Measurements from ENCODE around the gene SCFD2. TPM values are rescaled to one million over a fixed set of nuclear protein-coding genes. Genes with fewer than 3 reads are reported as not detected.
"Not testable (repeated sequence)": the region's sequence is repeated elsewhere in the genome, so short reads cannot be mapped to it uniquely, and the experiment has no call there.

SCFD2 gene
- total RNA-seq, 1 donor from 2014 or later = 10.7 TPM

DNA sequence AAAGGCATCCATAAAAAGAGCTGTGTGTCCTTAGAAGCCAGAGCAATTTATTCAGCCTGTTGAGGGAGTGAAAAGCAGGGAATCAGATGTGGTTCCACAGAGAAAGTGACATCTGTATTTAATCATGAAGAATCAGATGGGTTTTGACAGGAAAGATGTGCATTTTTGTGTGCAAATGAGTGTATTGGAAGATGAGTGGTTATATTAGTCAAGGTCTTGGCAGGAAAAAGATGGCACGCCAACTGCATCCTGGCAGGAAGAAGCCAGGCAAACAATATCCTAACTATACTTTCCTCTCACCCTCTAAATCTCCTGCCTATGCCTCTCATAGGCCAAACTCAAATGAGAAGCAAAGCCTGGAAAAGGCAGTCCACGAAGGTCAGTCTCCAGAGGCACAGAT is 59.1 kb downstream of the SCFD2 start:
- Mint-ChIP-seq H3K27me3 (ENCODE audit: low read depth) (no peaks in the 10 kb centered on the region), H3K4me3 (ENCODE audit: unreplicated experiment) (no peak overlapping the region), H3K36me3 (ENCODE audit: low read depth) (peaks cover 11% of the 10 kb centered on the region), H3K9me3 (ENCODE audit: low read depth) (peaks cover 7% of the 10 kb centered on the region), H3K27ac (ENCODE audit: unreplicated experiment) (no peak overlapping the region), H3K4me1 (ENCODE audit: low read depth) (peaks cover 11% of the 10 kb centered on the region)
- TF ChIP-seq, protein P1, sequence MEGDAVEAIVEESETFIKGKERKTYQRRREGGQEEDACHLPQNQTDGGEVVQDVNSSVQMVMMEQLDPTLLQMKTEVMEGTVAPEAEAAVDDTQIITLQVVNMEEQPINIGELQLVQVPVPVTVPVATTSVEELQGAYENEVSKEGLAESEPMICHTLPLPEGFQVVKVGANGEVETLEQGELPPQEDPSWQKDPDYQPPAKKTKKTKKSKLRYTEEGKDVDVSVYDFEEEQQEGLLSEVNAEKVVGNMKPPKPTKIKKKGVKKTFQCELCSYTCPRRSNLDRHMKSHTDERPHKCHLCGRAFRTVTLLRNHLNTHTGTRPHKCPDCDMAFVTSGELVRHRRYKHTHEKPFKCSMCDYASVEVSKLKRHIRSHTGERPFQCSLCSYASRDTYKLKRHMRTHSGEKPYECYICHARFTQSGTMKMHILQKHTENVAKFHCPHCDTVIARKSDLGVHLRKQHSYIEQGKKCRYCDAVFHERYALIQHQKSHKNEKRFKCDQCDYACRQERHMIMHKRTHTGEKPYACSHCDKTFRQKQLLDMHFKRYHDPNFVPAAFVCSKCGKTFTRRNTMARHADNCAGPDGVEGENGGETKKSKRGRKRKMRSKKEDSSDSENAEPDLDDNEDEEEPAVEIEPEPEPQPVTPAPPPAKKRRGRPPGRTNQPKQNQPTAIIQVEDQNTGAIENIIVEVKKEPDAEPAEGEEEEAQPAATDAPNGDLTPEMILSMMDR (IDR thresholded peaks at IDR 0.05) = no peak
- DNase-seq (ENCODE audit: low spot score) = no peak

DNA sequence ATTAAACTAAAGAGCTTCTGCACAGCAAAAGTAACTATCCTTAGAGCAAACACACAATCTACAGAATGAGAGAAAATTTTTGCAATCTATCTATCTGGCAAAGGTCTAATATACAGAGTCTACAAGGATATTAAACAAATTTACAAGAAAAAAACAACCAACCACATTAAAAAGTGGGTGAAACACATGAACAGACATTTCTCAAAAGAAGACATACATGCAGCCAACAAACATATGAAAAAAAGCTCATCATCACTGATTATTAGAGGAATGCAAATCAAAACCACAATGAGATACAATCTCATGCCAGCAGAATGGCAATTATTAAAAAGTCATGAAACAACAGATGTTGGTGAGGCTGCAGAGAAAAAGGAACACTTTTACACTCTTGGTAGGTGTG is 73.7 kb downstream of the SCFD2 start:
- peaks cover 60% of the 10 kb centered on the region for H3K9me3 Mint-ChIP-seq (ENCODE audit: low read depth)
- not testable (repeated sequence) for H3K27me3 Mint-ChIP-seq (ENCODE audit: low read depth); DNase-seq (ENCODE audit: low spot score); H3K4me1 Mint-ChIP-seq (ENCODE audit: low read depth); H3K4me3 Mint-ChIP-seq (ENCODE audit: unreplicated experiment); H3K27ac Mint-ChIP-seq (ENCODE audit: unreplicated experiment)
- peaks cover 20% of the 10 kb centered on the region for H3K36me3 Mint-ChIP-seq (ENCODE audit: low read depth)

DNA sequence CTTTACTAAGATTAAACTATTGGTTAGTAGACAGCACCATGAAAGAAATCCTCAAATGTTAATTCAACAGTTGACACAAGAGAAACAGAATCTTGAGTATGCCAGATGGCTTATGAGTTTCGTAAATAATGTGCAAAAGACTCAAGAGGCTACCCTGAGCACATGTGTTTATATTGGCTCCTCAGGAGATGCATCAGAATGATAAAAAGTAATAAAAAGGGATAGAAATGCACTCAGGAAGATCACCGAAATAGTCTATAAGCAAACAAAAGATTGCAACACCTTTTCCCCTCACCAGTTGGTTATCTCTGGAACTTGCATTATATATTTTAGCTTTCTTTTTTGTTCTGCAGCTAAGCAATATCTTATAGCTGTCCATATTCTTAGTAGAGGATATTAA is 84.4 kb downstream of the SCFD2 start:
- Mint-ChIP-seq H3K4me3 (ENCODE audit: unreplicated experiment) (no peak overlapping the region), H3K27me3 (ENCODE audit: low read depth) (no peaks in the 10 kb centered on the region), H3K9me3 (ENCODE audit: low read depth) (no peaks in the 10 kb centered on the region), H3K36me3 (ENCODE audit: low read depth) (no peaks in the 10 kb centered on the region), H3K4me1 (ENCODE audit: low read depth) (peaks cover 8% of the 10 kb centered on the region), H3K27ac (ENCODE audit: unreplicated experiment) (no peak overlapping the region)
- TF ChIP-seq, protein P1 (IDR thresholded peaks at IDR 0.05) = no peak
- DNase-seq (ENCODE audit: low spot score) = no peak

DNA sequence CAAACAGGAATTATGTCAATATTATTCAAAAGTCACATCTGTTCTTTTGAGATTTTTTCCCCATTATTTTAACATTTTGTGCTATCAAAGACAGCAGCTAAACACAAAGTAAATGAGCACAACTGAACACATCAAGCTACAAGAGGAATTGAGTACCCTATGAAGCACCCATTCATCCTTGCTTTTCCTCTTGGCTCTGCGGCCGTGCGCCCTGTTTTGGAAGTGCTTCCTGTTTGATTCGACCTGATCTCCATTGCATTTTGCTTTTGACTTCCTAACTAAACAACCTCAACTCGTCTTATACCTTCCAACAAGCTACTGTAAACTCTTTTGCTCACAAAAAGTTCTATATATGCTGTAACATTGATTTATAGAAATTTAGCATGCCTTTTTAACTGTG is 85.0 kb downstream of the SCFD2 start:
- Mint-ChIP-seq H3K9me3 (ENCODE audit: low read depth) (no peaks in the 10 kb centered on the region), H3K36me3 (ENCODE audit: low read depth) (no peaks in the 10 kb centered on the region), H3K4me1 (ENCODE audit: low read depth) (peaks cover 8% of the 10 kb centered on the region), H3K27ac (ENCODE audit: unreplicated experiment) (no peak overlapping the region), H3K4me3 (ENCODE audit: unreplicated experiment) (no peak overlapping the region), H3K27me3 (ENCODE audit: low read depth) (no peaks in the 10 kb centered on the region)
- DNase-seq (ENCODE audit: low spot score) = no peak
- TF ChIP-seq, protein P1 (IDR thresholded peaks at IDR 0.05) = no peak

DNA sequence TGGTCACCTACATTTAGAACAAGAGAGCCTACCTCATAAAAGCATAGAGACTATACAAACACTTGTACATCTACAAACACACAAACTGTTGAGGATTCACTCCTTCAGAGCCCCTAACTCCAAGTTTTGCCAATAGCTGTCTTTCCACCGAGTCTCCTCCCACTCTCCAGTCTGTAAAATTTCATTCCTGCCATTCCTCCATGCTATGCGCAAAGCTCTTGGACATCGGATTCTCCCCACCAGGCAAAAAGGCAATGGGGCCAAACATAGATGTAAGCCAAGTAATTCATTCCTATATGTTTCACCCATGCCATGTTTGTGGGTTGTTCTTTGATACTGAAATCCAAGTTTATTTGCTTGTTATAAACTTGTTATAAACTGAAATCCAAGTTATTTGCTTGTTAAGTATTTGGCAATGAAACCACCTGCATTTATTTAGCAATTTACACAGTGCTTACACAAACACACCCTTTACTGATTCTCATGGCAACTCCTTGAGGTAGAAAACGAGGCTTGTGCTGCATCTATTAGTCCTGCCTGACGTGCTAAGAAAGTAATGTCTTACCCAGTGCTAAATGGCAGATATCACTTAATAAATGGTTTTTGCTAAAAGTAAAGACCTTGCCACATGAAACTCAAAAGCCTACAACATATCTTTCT is 91.1 kb downstream of the SCFD2 start:
- DNase-seq (ENCODE audit: low spot score) = no peak
- Mint-ChIP-seq H3K27me3 (ENCODE audit: low read depth) (no peaks in the 10 kb centered on the region), H3K4me3 (ENCODE audit: unreplicated experiment) (no peak overlapping the region), H3K36me3 (ENCODE audit: low read depth) (peaks cover 2% of the 10 kb centered on the region), H3K9me3 (ENCODE audit: low read depth) (no peaks in the 10 kb centered on the region), H3K4me1 (ENCODE audit: low read depth) (peaks cover 5% of the 10 kb centered on the region), H3K27ac (ENCODE audit: unreplicated experiment) (no peak overlapping the region)
- TF ChIP-seq, protein P1 (IDR thresholded peaks at IDR 0.05) = no peak

DNA sequence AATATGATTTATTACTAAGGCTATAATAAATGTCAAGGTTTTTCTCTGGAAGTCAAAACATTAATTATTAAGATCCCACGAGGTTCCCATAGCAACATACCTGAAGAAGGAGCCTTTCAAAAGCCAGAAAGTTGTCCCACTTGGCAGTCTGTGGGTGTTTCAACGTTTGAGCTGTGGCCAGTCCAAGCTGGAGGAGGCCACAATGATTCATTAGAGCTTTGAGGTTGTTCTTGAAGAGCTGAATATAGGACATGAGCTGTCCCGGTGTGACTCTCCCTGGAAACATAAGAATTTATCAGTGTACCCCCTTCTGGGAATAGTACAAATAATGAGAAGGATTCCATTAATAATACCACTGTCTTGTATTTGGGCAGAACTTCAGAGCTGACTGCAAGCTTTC is 92.1 kb downstream of the SCFD2 start:
- Mint-ChIP-seq H3K36me3 (ENCODE audit: low read depth) (peaks cover 2% of the 10 kb centered on the region), H3K9me3 (ENCODE audit: low read depth) (no peaks in the 10 kb centered on the region), H3K27me3 (ENCODE audit: low read depth) (no peaks in the 10 kb centered on the region), H3K4me3 (ENCODE audit: unreplicated experiment) (no peak overlapping the region), H3K4me1 (ENCODE audit: low read depth) (peaks cover 5% of the 10 kb centered on the region), H3K27ac (ENCODE audit: unreplicated experiment) (no peak overlapping the region)
- no peak for DNase-seq (ENCODE audit: low spot score)
- TF ChIP-seq, protein P1 (IDR thresholded peaks at IDR 0.05) = no peak
